ENCODE results near the gene PRRG3. TPM values are rescaled to one million over a fixed set of nuclear protein-coding genes. Genes with fewer than 3 reads are reported as not detected.

Gene PRRG3
- total RNA-seq, 4 donors from 2014 or later: 0.91 to 4.5 (median 1.5) TPM

DNA sequence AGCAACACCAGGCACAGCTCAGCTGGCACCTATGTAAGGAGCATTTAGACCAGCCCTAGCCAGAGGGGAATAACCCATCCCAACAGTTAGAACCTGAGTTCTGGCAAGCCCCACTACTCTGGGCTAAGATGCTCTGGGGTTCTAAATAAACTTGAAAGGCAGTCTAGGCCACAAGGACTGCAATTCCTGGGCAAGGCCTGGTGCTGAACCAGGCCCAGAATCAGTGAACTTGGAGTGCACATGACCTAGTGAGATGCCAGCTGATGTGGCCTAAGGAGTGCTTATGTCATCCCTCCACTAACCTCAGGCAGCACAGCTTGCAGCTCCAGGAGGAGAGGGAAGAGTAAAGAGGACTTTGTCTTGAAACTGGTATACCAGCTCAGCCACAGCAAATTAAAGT is 7.6 kb upstream of the PRRG3 start:
- TF ChIP-seq POLR2AphosphoS5 (IDR thresholded peaks at IDR 0.05) (no peak), POLR2A (IDR thresholded peaks at IDR 0.05; ENCODE audit: low read depth) (no peak), EP300 (IDR thresholded peaks at IDR 0.05) (no peak)
- TF ChIP-seq, protein P1, sequence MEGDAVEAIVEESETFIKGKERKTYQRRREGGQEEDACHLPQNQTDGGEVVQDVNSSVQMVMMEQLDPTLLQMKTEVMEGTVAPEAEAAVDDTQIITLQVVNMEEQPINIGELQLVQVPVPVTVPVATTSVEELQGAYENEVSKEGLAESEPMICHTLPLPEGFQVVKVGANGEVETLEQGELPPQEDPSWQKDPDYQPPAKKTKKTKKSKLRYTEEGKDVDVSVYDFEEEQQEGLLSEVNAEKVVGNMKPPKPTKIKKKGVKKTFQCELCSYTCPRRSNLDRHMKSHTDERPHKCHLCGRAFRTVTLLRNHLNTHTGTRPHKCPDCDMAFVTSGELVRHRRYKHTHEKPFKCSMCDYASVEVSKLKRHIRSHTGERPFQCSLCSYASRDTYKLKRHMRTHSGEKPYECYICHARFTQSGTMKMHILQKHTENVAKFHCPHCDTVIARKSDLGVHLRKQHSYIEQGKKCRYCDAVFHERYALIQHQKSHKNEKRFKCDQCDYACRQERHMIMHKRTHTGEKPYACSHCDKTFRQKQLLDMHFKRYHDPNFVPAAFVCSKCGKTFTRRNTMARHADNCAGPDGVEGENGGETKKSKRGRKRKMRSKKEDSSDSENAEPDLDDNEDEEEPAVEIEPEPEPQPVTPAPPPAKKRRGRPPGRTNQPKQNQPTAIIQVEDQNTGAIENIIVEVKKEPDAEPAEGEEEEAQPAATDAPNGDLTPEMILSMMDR (IDR thresholded peaks at IDR 0.05): no peak
- no peaks in the 10 kb centered on the region for H3K27me3 ChIP-seq
- DNase-seq (ENCODE audit: extremely low spot score): no peak
- no peaks in the 10 kb centered on the region for H3K4me1 ChIP-seq
- intact Hi-C loops (cut with DNase I): no loop called here
- H3K36me3 ChIP-seq: no peaks in the 10 kb centered on the region
- H3K4me3 ChIP-seq: no peak overlapping the region
- no peaks in the 10 kb centered on the region for H3K9me3 ChIP-seq
- no peak overlapping the region for H3K27ac ChIP-seq (replicated peaks in 1 of 4)

DNA sequence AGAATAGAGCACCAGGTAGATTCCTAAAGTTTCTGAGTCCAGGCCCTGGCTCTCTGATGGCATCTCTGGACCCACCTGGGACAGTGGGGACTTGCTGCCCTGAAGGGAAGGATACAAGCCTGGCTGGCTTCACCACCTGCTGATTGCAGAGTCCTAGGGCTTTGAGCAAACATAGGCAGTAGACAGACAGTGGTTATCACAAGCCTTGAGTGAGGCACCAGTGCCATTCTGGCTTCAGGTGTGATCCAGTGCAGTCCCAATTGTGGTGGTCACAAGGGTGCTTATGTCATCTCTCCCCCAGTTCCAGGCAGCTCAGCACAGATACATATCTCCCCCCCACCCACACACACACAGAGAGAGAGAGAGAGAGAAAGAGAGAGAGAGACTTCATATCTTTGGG is 6.6 kb upstream of the PRRG3 start:
- Histone ChIP-seq H3K36me3 (no peaks in the 10 kb centered on the region), H3K27me3 (no peaks in the 10 kb centered on the region), H3K27ac (replicated peaks in 1 of 4) (no peak overlapping the region), H3K4me3 (no peak overlapping the region), H3K9me3 (no peaks in the 10 kb centered on the region), H3K4me1 (no peaks in the 10 kb centered on the region)
- TF ChIP-seq, protein P1 (IDR thresholded peaks at IDR 0.05): no peak
- TF ChIP-seq EP300 (IDR thresholded peaks at IDR 0.05) (no peak), POLR2AphosphoS5 (IDR thresholded peaks at IDR 0.05) (no peak), POLR2A (IDR thresholded peaks at IDR 0.05; ENCODE audit: low read depth) (no peak)
- intact Hi-C loops (cut with DNase I): no loop called here
- DNase-seq (ENCODE audit: extremely low spot score): no peak

DNA sequence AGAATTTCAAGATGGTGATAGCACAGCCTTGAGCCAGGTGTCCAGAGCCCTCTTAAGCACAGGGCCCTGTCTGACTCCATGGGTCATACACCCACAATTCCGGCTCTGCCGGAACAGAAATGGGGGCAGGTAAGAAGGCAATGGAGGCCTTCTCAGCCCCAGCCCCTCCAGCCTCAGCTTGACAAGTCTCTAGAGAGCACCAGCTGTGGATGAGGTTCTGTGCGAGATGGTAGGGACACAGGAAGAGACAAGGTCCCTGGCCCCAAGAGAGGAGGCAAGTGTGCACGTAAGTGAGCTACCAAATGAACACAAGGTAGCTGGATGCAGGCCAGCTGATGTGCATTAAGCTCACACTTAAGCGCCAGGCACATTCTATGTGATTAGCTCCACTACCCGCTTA is 2.4 kb upstream of the PRRG3 start:
- Histone ChIP-seq H3K4me1 (peaks cover 0 to 6% (median 2%) of the 10 kb centered on the region in 4 donors), H3K27me3 (peaks cover 0 to 10% (median 0%) of the 10 kb centered on the region in 4 donors), H3K36me3 (no peaks in the 10 kb centered on the region), H3K4me3 (no peak overlapping the region), H3K27ac (replicated peaks in 1 of 4) (no peak overlapping the region), H3K9me3 (no peaks in the 10 kb centered on the region)
- intact Hi-C loops (cut with DNase I): no loop called here
- TF ChIP-seq, protein P1 (IDR thresholded peaks at IDR 0.05): no peak
- TF ChIP-seq EP300 (IDR thresholded peaks at IDR 0.05): no peak
- no peak for TF ChIP-seq POLR2AphosphoS5 (IDR thresholded peaks at IDR 0.05)
- TF ChIP-seq POLR2A (IDR thresholded peaks at IDR 0.05; ENCODE audit: low read depth): no peak
- DNase-seq (ENCODE audit: extremely low spot score): no peak
- 91% methylated on average over 5 of the region's 6 CpGs for WGBS

DNA sequence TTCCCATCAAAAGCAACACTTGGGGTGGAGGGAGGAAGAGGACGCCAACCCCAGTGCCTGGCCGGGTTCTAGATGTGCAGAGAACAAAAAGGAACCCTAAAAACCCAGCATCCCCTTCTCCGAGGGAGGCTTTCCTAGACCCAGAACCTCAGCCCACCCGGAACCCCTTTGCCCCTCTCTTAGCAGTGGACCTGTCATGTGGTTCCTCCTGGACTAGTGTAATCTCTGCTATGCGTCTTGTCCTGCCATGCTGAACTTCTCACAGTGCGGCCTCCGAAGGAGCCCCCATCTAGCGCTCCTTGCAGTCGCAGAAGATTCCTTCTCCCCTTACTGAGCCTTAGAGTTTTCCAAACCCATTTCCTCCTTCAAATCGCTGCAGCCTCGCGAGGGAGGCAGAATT is 1.1 kb upstream of the PRRG3 start:
- TF ChIP-seq POLR2AphosphoS5 (IDR thresholded peaks at IDR 0.05) (no peak), EP300 (IDR thresholded peaks at IDR 0.05) (no peak), POLR2A (IDR thresholded peaks at IDR 0.05; ENCODE audit: low read depth) (no peak)
- TF ChIP-seq, protein P1 (IDR thresholded peaks at IDR 0.05): no peak
- Histone ChIP-seq H3K27ac (replicated peaks in 1 of 4) (no peak overlapping the region), H3K27me3 (peaks cover 0 to 10% (median 0%) of the 10 kb centered on the region in 4 donors), H3K4me3 (no peak overlapping the region), H3K4me1 (peaks cover 0 to 6% (median 2%) of the 10 kb centered on the region in 4 donors), H3K36me3 (no peaks in the 10 kb centered on the region), H3K9me3 (no peaks in the 10 kb centered on the region)
- intact Hi-C loops (cut with DNase I): no loop called here
- WGBS: 70% methylated on average over 12 of the region's 12 CpGs
- no peak for DNase-seq (ENCODE audit: extremely low spot score)
